DLD1 (cell line): Measurements from ENCODE around the gene RAD51B.

Experiments
- in situ Hi-C: cut with HindIII; loops from 2 replicates; pipeline ENCODE4 v1.10.0; 2017; ENCODE audit warnings: low sequenced_read_pairs

The RAD51B gene

DNA sequence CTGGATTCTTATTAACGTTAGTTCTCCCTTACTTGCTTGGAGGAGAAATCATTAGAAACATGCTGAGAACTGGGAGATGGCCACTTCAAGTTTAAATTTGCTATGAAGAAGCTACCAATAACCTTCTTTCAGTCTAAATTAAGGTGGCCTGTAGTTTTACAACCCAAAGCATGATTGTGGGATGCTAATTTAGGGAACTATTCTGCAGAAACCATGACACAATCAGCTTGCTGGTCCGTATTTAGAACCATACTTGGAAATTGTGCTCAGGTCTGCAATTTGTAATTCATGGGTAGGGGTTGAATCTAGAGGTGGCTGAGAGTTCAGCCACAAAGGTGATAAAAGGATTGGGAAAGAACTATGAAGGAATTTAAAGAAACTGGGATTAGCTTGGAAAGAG, 405.7 kb downstream of the RAD51B start:
- in situ Hi-C loops, result no loop called here

DNA sequence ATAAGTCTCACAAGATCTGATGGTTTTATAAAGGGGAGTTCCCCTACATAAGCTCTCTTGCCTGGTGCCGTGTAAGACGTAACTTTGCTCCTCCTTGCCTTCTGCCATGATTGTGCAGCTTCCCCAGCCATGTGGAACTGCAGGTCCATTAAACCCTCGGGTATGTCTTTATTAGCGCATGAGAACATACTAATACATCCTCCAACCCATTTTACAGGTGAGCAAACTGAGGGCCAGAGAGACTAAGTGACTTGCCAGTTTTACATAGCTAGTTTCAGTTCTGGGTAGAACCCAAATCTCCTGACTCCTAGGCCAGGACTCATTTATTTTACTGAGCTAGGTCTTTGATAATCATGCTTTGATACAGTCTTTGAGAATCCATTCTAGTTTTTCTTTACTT, 406.9 kb downstream of the RAD51B start:
- in situ Hi-C loops, result no loop called here

DNA sequence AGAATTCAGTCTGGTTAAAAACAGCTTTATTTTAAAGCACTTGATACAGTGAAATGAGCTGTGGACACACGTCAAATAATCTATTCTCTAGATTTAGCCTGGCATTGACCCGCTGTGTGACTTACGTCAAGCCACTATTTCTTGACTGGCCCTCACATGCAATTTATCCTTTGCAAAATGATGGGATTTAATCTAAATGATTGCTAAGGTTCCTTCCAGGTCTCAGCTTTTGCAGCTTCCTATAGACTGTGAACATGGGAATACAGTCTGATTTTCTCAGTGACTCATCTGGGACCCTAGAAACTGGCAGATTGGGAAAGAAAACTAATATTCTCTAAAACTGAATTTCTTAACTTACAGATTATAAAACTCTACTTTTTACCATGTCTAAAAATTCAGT, 409.1 kb downstream of the RAD51B start:
- in situ Hi-C loops, result no loop called here

DNA sequence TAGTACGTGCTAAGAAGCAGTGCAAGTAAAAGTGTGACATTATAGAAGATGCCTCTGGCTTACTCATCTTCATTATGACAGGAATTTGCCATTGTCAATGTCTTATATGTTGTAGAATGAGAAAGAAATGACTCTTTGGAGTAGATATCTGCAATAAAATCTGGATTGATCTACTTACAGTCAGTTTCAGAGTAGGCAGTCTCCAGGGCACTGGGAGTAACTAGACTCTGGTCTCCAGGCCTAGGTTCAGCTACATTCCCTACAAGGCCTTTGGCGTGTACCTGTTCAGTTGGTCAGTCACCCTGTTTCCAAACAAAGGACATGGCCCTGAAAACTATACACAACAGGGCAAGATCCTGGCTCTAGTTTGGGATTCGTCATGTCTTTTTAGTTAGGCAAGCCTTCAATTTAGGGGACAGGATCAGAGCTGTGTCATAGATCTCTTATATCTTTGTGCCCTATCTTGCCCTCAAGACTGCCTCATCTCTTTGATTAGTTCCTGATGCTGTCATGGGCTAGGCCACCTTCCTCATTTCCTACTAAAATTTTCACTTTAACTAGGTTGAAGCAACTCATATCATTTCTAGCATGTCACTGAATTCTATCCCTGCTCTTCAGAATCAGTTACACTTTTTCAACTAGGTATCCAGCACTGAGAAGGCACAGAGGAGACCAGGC, 410.0 kb downstream of the RAD51B start:
- in situ Hi-C loops, result no loop called here

DNA sequence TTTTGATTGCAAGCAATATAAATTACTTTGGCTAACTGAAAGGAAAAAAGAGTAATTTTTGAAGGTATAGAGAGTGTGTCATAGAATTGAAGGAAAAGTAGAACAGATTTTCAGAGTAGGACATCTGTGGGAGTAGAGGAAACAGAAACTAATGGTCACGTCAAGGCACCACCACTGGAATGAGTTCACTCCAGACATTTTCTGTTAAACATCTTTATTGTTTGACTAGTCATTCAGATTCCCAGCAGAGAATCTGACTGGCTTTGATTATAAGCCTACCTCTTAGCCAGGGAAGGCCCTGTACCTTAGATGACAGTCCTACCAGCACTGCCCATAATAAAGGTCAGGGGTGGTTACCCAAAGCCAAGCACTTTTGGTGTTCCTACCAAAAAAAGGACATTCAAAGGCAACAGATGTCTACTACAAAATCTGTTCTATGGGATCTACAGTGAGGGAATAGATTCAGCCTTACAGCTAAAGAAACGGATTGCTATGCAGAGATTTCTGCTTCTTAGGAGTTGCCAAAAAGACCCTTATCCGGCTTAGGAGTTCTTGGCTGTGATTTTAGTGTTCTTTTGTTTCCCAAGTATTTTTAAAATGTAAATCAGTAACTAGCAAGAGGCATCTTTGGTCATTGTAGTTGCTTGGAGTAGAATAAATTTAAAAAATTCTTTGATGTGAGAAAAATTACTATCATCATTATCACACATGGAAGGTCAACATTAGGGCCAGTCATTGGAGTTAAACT, 410.8 kb downstream of the RAD51B start:
- in situ Hi-C loops, result no loop called here

DNA sequence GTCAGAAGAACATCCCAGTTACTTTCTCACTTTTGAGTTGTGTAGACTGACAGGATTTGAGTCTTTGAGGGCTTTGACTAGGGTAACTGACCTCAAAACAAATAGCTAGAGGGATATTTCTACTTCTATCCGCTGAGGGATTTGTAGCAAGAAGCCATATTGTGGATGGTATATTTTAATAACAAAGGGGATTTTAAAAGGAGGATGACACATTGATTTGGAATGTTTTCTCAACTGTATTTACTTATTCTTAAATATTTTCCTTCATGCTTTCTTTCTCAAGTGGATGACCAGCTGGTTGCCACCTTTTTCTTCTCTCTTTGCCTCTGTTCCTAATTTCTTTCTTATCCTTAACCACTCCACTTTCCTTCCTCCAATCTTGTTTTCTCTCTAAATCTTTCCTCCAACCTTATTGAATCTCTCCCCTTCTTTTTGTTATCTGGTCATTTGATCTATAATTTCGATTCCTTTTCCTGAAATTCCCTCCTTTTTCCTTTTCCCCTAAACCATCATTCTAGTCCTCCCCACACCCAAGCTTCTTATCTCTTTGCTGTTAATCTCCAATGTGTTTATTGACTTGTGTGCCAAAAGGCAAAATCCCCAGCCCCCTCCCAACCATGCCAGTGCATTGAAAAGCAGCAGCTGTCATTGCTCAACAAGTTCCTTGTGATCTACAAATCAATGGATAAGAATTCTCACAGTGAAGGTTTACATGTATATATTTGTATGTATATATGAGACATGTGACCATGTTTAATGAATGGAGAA, 411.6 kb downstream of the RAD51B start:
- in situ Hi-C loops, result no loop called here

DNA sequence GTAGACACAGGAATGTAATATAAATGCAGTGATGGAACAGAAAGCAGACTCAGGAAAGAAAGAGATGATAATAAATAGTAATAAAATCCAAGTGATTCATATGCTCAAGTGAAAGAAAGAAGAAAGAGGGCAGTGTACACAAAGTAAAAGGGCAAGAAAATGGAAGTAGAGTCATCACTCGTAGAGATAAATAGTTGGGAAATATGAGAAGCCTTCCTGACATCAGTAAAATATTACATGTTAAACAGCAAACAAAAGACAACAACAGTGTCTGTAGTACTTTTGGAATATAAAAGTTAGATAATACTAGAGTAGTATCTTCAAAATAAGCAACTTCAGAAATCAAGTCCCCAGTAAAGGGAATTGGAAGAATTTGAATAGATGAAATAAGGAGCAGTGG, 412.3 kb downstream of the RAD51B start:
- in situ Hi-C loops, result no loop called here

DNA sequence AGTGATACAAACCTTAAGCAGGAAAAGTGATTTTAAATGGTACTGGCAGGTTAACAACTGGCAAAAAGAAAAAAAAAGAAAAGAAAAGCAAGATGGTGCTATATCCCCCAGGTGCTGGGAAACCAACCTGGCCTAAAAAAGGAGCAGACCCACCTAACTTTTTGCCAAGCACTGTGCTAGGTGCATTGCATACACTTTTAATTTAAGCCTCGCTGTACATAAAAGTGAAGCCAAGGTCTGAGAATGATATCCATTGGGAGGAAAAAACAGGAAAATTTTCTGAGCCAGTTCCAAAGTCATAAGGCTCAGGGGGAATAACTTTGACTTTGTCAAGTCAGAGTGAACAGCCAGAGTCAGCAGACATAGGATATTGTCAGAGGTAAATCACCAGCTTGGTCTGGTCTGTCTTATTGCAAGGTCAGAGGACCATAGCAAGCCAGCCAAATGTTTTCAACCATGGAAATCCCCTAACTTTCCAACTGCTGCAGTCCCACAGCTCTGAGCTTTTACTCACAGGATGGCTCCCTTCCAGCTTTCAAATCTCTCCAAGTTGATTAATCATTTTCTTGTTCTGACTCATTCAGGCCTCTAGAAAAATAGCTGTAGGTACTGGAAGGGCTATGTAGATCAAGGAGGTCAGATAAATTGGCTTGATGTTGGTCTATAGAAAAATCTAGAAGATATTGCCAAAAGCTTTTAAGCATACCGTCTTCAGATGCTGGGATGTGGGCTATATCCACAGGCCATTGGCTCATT, 412.9 kb downstream of the RAD51B start:
- in situ Hi-C loops, result no loop called here

DNA sequence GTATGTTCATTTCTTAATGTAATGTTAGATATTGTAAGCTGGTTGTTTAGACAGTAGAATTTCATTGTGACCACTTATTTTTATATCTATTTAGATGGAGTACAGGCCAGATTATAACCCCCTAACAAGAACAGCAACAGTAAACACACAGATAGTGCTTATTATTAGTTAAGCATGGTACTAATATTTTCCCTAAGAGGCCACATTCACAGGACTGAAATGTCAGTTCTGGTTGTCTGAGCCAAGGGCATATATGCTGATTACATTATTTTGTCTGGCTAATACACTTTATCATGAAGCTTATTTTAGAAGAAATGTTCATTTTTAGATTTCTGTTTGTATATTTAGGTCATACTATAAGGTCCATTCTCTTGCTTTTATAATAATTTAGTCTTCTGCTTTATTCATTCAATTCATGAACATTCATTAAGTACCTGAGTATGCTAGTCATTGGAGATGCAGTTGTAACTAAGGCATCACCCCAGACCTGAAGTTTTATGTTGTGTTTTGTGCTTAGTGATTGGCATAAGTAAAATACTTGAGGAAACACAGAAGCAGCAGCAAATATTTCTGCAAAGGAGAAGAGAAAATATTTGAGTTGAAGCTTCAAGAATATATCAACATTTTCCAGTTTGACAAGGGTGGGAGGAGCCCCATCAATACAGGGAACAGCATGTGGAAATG, 413.7 kb downstream of the RAD51B start:
- in situ Hi-C loops, result no loop called here

DNA sequence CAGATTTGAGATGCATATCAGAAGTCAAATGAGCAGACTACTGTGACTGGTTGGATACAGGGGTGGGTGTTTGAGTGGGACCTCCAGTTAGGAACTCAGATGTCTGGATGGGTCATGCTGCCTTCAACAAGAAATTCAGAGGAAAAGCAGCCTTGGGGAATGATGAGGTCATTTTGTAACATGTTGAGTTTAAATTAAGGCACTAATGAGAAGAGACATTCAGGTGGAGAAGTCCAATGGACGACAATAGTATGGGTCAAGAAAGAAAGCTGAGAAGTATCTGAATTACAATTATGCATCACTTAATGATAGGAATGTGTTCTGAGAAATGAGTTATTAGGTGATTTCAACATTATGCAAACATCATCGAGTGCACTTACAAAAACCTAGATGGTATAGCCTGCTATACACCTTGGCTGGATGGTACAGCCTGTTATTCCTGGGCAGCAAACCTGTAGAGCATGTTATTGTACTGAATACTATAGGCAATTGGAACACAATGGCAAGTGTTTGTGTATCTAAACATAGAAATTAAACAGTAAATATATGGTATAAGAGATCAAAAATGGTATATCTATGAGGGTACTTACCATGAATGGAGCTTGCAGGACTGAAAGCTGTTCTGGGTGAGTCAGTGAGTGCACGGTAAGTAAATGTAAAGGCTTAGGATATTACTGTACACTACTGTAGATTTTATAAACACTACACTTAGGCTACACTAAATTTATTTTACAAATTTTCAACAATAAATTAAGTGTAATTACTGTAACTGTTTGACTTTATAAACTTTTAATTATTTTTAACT, 414.7 kb downstream of the RAD51B start:
- in situ Hi-C loops, result no loop called here

DNA sequence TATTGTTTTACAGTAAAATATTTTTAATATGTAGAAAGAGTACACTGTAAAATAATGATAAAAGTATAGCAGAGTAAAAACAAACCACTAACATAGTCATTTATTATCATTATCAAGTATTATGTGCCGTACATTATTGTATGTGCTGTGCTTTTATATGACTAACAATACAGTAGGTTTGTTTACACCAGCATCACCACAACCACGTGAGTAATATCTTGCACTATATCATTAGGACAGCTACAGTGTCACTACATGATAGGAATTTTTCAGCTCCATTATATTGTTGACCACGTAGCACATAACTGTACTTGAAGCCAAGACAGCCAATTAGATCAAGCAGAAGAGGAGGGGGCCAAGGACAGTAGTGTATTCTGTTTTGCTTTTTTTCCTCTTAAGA, 415.4 kb downstream of the RAD51B start:
- in situ Hi-C loops, result no loop called here

DNA sequence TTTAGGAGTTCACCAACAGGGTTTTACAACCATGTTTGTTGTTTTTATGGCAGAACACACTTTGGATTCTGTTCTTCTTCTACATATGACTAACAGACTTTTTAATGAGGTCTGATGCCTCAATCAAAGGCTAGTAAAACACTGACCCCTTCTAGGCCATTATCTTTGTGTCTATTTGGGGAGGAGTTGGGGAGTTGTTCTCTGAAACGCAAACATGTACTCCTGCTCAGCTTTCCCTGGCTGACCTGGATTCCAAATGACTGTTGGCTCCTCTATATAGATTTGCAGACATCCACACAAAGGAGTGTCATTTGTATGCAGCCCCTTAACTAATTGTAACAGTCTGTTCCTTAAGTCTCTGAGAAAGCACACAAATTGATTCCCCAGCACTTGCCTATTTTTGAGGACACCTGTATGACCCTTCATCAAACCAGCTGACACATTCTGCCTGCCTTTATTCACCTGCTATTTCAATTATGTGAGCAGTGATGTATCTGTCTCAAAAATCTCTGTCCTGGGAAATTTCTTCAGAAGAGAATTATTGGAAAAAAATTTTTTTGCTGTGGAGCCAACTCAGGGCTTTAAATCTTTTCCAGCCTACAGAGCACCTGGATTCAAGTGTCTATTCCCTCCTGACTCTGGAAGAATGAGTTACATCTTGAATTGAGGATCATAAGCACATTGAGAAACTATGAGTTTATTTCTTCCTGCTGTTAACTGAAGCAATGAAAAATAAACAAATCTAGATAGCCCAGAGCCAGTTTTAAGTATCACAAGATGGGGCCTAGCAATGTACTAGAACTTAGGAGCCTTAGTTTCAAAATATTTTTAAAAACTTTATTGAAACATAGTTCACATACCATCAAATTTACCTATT, 417.2 kb downstream of the RAD51B start:
- in situ Hi-C loops, result no loop called here

DNA sequence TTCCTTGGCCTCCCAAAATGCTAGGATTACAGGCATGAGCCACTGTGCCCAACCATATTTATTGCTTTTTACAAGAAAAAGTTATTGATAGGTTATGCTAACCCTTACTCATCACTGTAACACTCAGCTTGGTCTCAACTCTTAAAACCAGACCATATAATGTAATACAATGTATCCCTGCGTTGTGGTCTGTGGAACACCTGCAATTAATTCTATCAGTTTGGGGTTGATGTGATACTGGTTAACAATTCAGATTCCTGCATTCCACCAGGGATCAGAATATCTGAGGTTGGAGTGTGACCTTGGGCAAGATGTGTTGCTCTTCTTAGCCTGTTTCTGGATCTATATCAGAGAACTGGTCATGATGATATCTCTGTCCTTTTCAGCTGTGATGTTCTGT, 419.0 kb downstream of the RAD51B start:
- in situ Hi-C loops, result no loop called here

DNA sequence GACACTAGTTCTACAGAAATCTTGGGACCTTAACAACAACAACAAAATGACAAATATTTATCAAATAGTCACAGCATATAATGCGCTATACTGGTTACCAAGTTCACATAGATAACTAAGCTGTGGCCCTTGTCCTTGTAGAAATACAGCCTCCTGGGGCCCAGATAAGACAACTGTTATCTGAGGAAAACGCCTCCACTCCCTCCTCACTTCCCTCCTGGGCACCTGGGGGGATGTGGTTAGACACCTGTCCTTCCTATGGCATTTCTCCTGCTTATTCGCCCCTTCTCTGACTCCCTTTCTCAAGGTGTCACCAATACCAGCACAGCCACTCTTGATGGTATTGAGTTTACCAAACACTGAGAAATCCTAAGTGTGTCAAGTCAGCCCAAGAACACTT, 419.4 kb downstream of the RAD51B start:
- in situ Hi-C loops, result no loop called here

DNA sequence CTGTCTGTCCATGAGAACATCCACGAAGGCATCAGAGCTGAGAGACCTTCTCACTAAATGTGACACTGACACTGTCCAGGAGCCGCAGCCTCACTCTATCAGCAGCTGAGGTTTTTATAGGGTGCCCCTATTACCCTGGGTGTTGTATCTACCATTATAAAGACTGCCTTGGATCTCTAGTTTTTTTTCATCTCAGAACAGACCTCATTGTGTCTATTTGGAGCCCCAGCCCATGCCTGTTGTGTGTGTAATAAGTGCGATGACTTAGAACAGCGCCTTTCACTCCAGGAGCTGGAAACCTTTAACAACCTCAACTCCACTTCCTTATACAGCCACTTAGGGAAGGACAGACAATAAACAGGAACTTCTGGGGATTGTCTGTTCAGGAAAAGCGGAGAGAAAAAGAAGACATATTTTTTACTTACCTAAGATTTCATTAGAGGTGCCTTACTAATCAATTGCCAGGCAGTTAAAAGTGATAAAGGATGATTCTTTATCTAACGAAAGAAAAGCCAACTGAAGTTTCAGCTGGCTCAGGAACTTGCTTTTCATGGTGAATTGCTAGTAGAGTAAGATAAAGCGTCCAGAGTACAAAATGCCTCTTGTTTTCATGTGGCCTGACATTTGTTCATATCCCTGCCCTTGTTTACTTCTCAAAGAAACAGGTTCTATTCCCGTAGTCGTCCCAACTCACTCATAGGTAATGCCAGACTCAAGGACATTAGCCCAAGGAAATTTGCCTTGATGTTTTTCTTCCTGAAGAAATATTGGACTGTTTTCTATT, 420.6 kb downstream of the RAD51B start:
- in situ Hi-C loops, result no loop called here

DNA sequence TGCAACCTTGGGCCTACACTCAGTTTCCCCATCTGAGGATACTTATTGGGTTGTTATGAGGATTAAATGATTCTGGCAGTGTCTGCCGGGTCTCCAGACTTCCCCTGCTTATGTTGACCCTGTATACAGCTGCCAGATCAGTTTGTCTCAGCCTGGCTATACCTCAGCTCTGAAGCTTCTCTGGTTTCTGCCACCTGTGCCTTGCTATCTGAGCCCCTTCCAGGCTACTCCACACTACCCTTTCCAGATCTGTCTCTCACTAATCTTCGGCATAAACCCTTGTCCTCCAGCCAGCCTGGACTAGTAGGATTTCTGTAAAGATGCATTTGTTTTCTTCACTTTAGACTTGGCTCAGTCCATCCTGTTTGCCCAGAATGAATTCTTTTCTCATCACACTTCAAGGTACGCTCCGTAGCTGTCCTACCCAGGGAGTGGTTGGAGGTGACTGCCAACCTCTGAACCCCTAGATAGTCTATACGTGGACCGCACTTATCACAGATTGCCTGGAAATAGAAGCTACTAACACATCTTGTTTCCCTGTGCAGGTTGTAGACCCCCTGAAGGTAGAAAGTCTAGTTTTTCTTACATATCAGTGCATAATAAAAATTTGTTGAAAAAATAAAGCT, 422.4 kb downstream of the RAD51B start:
- in situ Hi-C loops, result no loop called here

DNA sequence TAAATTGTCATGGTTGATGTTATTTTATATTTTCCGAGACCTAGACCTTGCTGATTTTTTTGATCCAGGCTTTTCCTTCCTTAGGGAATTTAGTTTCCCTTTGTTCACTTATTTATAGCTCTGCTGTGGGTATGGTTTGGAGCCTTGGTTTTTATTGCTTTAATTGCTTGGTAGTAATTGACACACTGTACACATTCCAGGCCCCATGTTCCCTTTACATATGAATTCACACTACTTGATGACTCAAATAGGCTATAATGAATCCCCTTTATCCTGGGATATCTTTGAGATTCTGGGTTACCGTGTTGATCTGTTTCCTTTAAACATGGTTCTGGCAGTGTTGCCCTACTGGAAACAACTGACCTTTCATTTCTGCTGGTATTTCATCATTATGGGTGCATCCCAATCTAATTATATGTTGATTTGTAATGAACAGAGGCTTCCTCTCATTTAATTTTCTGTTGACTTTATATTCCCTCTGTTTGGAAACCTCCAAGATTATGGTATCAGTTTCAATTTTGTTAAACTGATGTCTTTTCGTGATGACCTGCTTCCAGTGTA, 424.0 kb downstream of the RAD51B start:
- in situ Hi-C loops, result no loop called here
